GM06990 (cell line): Measurements from ENCODE around the gene NEDD9.

Experiments used
- DNase-seq: peaks from one replicate; pipeline ENCODE4 v3.0.0-alpha.2; 2011; ENCODE audit not compliant: insufficient read length; ENCODE audit errors: extremely low read depth
- H3K27me3 ChIP-seq: replicated peaks from 2 replicates; pipeline ENCODE4 v1.6.0; 2011; ENCODE audit warnings: low read length; ENCODE audit not compliant: control insufficient read depth, insufficient read depth
- H3K36me3 ChIP-seq: 2 replicates; pipeline ENCODE4 v1.5.1; 2011; ENCODE audit warnings: low read length; ENCODE audit not compliant: control insufficient read depth, insufficient read depth
- H3K4me3 ChIP-seq: replicated peaks from 2 replicates; pipeline ENCODE4 v1.5.1; 2011; ENCODE audit warnings: low read depth, mild to moderate bottlenecking, control low read depth, low read length
- CTCF ChIP-seq: IDR thresholded peaks from 2 replicates; pipeline ENCODE4 v1.5.1; 2011; ENCODE audit warnings: low read length, control low read depth, mild to moderate bottlenecking, inconsistent platforms; ENCODE audit not compliant: insufficient read depth, poor library complexity, severe bottlenecking

The NEDD9 gene

GRCh38 chr6:11232193-11232769 is at the start of gene NEDD9:
NEDD9 (minus strand) TSS chr6:11232668; CDS start chr6:11232515, 153 bp downstream.
- TF ChIP-seq CTCF: peak; percentile 4
- Histone ChIP-seq H3K36me3 (no peaks in the 10 kb centered on the region), H3K27me3 (no peaks in the 10 kb centered on the region), H3K4me3 (peak within 1 kb of the TSS; percentile 69)
- DNase-seq: peak; percentile 82

GRCh38 chr6:11282245-11282644 is 49.8 kb upstream of the NEDD9 start:
- no peaks in the 10 kb centered on the region for H3K27me3 ChIP-seq
- H3K4me3 ChIP-seq: no peak overlapping the region
- no peak for DNase-seq
- no peaks in the 10 kb centered on the region for H3K36me3 ChIP-seq
- TF ChIP-seq CTCF: no peak

- Histone ChIP-seq H3K27me3 (no peaks in the 10 kb centered on the region), H3K36me3 (no peaks in the 10 kb centered on the region), H3K4me3 (no peak overlapping the region)
- DNase-seq: no peak
- no peak for TF ChIP-seq CTCF
These were observed 47.9 kb upstream of the NEDD9 start for GRCh38 chr6:11280394-11280793.

- TF ChIP-seq CTCF: no peak
- Histone ChIP-seq H3K4me3 (no peak overlapping the region), H3K36me3 (no peaks in the 10 kb centered on the region; the same call in 1 of the 2 replicates), H3K27me3 (no peaks in the 10 kb centered on the region)
- DNase-seq: no peak
These were observed 46.8 kb upstream of the NEDD9 start for GRCh38 chr6:11279284-11279689.

- H3K27me3 ChIP-seq: no peaks in the 10 kb centered on the region
- peak overlapping the region; percentile 46 for H3K4me3 ChIP-seq
- DNase-seq: peak; percentile 48
- no peak for TF ChIP-seq CTCF
- peaks cover 1% of the 10 kb centered on the region; the same call in 1 of the 2 replicates for H3K36me3 ChIP-seq
These were observed 45.7 kb upstream of the NEDD9 start for GRCh38 chr6:11278207-11278559.
